Subcutaneous adipose tissue (tissue), 4 donors: ENCODE results near the gene CMIP. TPM values are rescaled to one million over a fixed set of nuclear protein-coding genes. Genes with fewer than 3 reads are reported as not detected.

ENCODE experiments used
- CTCF ChIP-seq: fragments of 450-650 bp; IDR thresholded peaks from one replicate; pipeline ENCODE4 v1.5.1; 2016; ENCODE audit warnings: low read depth, mild to moderate bottlenecking, control low read depth, antibody characterized with exemption, moderate library complexity
- total RNA-seq, 4 donors: library from RNA; depleted of rRNA; stranded (reverse); fragments of >200 nt; gene quantifications; one replicate each; pipeline ENCODE4 v1.1.0, GENCODE V29; 2016

CMIP gene
- total RNA-seq, 4 donors from 2014 or later = 19.9 to 40.3 (median 26.0) TPM

DNA sequence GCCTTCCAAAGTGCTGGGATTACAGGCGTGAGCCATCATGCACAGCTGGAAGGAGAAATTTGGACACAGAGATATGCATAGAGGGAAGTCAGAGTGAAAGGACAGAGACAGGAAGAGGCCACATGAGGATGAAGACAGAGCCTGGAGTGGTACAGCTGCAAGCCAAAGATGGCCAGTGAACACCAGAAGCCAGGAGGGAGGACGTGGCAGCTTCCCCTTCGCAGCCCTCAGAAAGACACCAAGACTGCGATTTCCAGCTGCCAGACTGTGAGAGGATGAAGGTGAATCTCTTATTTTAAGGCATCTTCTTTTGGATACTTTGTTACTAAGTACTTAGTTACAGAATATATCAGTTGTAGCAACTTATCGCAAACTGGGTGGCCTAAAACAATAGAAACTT lies 274.0 kb downstream of the CMIP start:
- TF ChIP-seq CTCF = no peak

GRCh38 chr16:81719993-81720392 lies 275.4 kb downstream of the CMIP start:
- no peak for TF ChIP-seq CTCF

DNA sequence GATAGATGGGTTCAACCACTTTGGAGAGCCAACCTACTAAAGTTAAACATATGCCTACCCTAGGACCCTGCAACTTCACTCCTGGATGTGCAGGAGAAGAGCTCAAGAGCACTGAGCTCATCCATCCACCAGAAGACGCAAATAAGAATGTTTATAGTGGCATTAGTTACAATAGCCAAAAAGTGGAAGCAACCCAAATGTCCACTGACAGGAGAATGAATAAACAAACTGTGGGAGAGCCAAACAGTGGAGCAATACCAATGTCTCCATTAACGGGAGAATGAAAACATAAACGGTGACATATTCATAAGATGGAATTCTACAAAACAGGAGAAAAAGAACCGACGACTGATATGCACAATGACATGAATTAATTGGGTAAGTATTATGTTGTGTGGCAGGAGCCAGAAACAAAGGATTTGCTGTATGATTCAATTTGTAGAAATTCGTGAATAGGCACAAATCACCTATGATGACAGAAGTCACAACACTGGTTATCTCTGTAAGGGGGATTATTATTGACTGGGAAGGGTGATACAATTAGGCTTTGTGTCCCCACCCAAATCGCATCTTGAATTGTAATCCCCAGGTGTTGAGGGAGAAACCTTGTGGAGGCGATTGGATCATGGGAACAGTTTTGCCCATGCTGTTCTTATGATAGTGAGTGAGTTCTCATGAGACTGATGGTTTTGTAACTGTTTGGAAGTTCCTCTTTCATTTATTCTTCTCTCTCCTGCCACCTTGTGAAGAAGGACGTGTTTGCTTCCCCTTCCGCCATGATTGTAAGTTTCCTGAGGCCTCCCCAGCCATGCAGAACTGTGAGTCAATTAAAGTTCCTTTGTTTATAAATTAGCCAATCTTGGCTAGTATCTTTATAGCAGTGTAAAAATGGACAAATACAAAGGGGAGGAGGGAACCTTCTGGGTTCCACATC lies 276.6 kb downstream of the CMIP start:
- TF ChIP-seq CTCF = no peak

DNA sequence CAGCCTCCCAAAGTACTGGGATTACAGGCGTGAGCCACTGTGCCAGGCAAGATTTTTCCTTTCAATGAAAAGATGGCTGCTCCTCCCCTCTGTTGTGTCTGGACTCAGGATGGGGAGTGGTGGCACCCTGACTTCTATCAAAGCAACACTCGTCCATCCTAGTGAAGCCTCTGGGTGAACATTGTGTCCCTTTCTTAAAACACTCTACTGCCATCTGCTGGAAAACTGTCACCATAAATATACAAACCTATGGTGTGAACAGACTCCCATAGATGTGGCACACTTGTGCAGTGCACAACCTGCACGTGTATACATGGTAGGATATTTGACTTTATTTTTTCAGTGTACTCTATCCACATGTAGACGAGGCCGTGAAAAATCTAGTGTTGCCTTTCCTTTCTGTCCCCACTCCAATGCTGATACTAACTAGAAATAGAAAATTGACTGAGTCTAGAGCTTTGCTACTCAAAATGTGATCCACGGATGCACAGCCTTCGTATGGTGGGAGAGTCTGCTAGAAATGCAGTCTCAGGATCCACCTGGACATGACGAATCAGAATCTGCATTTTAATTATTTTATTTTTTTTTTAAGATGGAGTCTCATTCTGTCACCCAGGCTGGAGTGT lies 278.6 kb downstream of the CMIP start:
- no peak for TF ChIP-seq CTCF

DNA sequence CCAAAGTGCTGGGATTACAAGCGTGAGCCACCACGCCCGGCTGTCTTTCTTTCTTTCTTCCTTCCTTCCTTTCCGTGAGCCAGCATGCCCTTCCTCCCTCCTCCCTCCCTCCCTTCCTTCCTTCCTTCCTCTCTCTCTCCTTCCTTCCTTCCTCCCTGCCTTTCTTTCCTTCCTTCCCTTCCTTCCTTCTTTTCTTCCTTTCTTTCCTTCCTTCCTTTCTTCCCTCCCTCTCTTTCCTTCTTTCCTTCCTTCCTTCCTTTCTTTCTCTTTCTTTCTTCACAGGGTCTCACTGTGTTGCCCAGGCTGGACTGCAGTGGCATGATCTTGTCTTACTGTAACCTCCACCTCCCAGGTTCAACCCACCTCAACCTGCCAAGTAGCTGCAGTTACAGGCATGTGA lies 283.8 kb downstream of the CMIP start:
- TF ChIP-seq CTCF = no peak

DNA sequence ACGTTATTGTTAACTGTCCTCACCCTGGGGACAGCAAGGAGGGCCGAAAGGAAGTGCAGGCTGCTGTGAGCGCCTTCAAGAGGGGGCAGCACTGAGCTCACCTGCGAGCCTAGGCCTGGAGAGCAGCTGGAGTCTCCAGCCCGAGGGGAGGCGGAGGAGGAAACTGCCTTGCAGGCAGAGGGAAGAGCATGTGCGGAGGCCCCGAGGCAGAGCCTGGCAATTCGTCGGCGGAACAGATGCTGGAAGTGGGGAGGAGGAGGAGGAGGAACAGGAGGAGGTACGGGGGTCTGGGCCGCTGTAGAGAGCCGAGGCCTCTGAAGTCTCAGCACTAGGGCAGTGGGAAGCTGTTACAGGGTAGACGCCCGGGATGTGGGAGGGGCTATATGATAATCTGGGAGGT lies 284.8 kb downstream of the CMIP start:
- no peak for TF ChIP-seq CTCF

DNA sequence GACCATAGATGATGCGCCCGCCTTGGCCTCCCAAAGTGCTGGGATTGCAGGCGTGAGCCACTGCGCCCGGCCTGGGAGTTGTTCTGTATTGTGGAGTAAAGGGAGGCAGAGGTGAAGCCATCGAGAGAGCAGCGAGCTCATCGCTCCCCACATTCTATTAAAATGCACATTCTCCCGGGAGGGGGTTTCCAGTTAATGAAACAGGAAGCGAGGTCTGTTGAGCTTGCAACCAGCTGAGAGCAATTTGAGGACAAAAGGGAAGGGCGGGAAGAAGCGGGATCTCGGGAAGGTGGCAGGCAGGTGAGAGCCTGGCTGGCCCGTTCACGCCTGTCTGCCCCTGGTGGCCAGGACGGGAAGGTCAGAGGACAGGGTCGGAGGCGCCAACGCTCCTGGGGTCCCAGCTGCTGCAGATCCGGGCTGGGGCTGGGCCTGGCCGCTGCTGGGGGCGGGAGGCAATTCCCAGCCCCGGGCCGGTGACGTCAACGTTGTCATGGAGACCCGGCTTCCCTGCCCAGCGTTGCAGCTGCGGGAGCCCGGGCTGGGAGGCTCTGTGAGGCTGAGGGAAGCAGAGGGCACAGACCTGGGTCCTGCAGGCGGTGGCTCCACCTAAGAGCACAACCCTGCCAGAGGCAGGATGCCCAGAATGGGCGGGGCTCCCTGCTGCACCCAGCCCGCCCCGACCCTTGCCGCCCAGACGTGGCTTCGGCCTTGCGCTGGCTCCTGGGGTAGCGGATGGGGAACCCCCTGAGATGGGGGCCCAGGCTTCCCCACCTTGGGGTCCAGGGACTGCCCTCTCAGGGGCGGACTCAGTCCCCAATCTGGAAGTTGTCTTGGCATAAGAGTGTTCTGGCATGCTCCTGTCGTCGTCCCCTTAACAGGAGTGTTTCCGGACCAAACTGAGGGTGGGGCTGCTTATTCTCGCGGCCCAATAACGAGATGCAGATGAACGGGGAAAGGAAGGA lies 285.8 kb downstream of the CMIP start:
- no peak for TF ChIP-seq CTCF
